Naive B cell (primary cell): ENCODE data around the gene ACTRT2. TPM values are rescaled to one million over a fixed set of nuclear protein-coding genes. Genes with fewer than 3 reads are reported as not detected.

Source experiments
- ATAC-seq, 2 donors: fragments of 150-1000 bp; cut with Tn5 transposase; 2 replicates each; pipeline ENCODE4 v1.10.0; 2021; ENCODE audit warnings: low read depth in 2 of 2, mild to moderate bottlenecking in 2 of 2, moderate library complexity in 2 of 2
- DNase-seq: peaks from one replicate; pipeline ENCODE4 v3.0.0; 2022
- H3K27ac Mint-ChIP-seq, 6 donors: one replicate each; pipeline ENCODE4 v1.8.0; 2020 to 2022; ENCODE audit warnings: mild to moderate bottlenecking in 6 of 6, mixed read lengths in 6 of 6, moderate library complexity in 5 of 6, inconsistent platforms in 2 of 6
- H3K27me3 Mint-ChIP-seq, 3 donors: one replicate each; pipeline ENCODE4 v1.8.0; 2021 to 2022; ENCODE audit warnings: mixed read lengths in 3 of 3, mild to moderate bottlenecking in 1 of 3
- H3K36me3 Mint-ChIP-seq, 2 donors: one replicate each; pipeline ENCODE4 v1.8.0; 2020 to 2022; ENCODE audit warnings: mixed read lengths in 2 of 2, inconsistent platforms in 1 of 2, mild to moderate bottlenecking in 1 of 2
- H3K4me1 Mint-ChIP-seq, 3 donors: one replicate each; pipeline ENCODE4 v1.8.0; 2020 to 2022; ENCODE audit warnings: mixed read lengths in 3 of 3, inconsistent platforms in 1 of 3, mild to moderate bottlenecking in 1 of 3, moderate library complexity in 1 of 3
- H3K4me3 Mint-ChIP-seq, 8 donors: one replicate each; pipeline ENCODE4 v1.8.0; 2020 to 2022; ENCODE audit warnings: mild to moderate bottlenecking in 8 of 8, mixed read lengths in 8 of 8, moderate library complexity in 8 of 8, inconsistent platforms in 2 of 8
- H3K9me3 Mint-ChIP-seq, 7 donors: one replicate each; pipeline ENCODE4 v1.8.0; 2020 to 2022; ENCODE audit warnings: mixed read lengths in 7 of 7, mild to moderate bottlenecking in 5 of 7, inconsistent platforms in 2 of 7, moderate library complexity in 1 of 7
- polyA plus RNA-seq, 6 donors: library from polyadenylated mRNA; unstranded; fragments of 300-500 nt; fragmentation: Illumina TruSeq; gene quantifications; one replicate each; pipeline ENCODE4 v1.2.3, GENCODE V29; 2021; ENCODE audit warnings: low read depth in 6 of 6

The ACTRT2 gene
- polyA plus RNA-seq, 6 donors from 2014 or later: not detected

- ATAC-seq (no peak), DNase-seq (no peak)
- Mint-ChIP-seq H3K36me3 (peaks cover 0 to 7% of the 10 kb centered on the region in 2 donors), H3K9me3 (peaks cover 5 to 21% (median 15%) of the 10 kb centered on the region in 7 donors), H3K4me3 (no peak overlapping the region), H3K27ac (peak overlapping the region in 1 of 6 donors; percentile 63), H3K4me1 (peaks cover 0 to 1% (median 0%) of the 10 kb centered on the region in 3 donors), H3K27me3 (peaks cover 4 to 30% (median 9%) of the 10 kb centered on the region in 3 donors)
Observed at GRCh38 chr1:3002349-3003038, 18.8 kb upstream of the ACTRT2 start.

GRCh38 chr1:3003039-3003940 lies 18.0 kb upstream of the ACTRT2 start:
- no peak for DNase-seq
- peak overlapping the region in 1 of 6 donors; percentile 63 for H3K27ac Mint-ChIP-seq
- ATAC-seq: no peak
- H3K9me3 Mint-ChIP-seq: peaks cover 9 to 26% (median 22%) of the 10 kb centered on the region in 7 donors
- peaks cover 7 to 30% (median 9%) of the 10 kb centered on the region in 3 donors for H3K27me3 Mint-ChIP-seq
- H3K36me3 Mint-ChIP-seq: peaks cover 0 to 7% of the 10 kb centered on the region in 2 donors
- peaks cover 0 to 1% (median 0%) of the 10 kb centered on the region in 3 donors for H3K4me1 Mint-ChIP-seq
- peak overlapping the region in 1 of 8 donors; percentile 35 for H3K4me3 Mint-ChIP-seq

DNA sequence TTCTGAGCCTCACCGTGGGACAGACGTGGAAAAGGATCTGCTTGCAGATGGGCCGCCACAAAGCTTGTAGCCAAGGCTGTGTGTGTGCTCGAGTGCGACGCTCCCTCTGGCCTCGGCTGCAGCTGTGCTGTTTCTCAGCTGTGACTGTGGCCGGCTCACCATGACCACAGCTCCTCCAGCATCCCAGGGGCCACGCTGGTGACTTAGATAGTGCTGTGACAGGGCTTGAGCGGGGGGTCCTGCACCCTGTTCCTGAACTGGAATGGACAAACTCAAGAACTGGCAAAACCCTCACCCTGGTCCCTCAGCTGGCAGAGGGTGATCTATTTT lies 17.4 kb upstream of the ACTRT2 start:
- DNase-seq (no peak), ATAC-seq (no peak)
- Mint-ChIP-seq H3K9me3 (peaks cover 12 to 32% (median 27%) of the 10 kb centered on the region in 7 donors), H3K27me3 (peaks cover 4 to 30% (median 9%) of the 10 kb centered on the region in 3 donors), H3K4me3 (no peak overlapping the region), H3K27ac (peak overlapping the region in 2 of 6 donors; percentile 15 to 34), H3K4me1 (peaks cover 0 to 1% (median 0%) of the 10 kb centered on the region in 3 donors), H3K36me3 (peaks cover 0 to 7% of the 10 kb centered on the region in 2 donors)

DNA sequence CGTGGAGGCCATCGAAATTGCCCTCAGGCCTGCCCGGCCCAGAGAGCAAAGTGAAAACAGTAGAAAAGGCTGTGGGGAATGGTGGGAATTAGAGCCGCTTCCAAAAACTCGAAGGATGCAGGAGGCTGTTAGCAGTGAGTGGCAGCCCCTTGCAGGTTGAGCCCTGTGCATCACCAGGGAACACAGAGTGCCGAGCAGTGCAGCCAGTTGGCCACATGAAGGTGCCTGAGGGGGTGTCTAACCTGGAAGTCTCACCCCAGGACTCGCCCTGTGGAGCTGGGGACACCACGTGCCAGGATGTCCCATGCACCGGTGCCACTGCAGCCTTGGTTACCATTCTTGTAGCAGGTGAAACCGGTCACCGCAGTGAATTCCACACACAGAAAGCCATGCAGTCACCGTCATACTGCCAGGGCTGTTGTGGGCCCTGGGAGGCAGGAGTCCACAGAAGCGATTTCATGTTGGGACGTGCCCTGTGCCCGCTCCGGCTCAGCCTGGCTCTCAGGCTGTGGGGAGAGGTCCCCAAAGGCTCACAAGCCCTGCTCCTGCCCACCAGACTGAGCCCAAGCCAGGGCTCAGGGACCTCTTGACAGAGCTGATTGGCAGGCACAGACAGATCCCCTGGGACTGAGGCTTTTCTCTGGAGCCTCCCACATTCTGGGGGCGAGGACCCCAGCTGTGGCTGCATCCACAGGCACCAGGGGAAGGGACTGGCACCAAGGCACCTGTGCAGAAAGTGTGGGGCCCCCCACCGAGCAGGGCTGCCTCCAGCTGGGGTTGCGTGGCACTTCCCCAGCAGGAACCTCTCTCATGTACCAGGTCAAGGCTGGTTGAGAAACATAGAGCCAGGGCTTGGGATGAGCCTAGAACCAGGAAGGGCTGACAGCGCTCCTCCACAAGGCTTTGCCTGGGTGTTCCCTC lies 16.7 kb upstream of the ACTRT2 start:
- H3K9me3 Mint-ChIP-seq: peaks cover 12 to 34% (median 28%) of the 10 kb centered on the region in 7 donors
- DNase-seq: no peak
- peaks cover 4 to 30% (median 7%) of the 10 kb centered on the region in 3 donors for H3K27me3 Mint-ChIP-seq
- H3K36me3 Mint-ChIP-seq: peaks cover 0 to 7% of the 10 kb centered on the region in 2 donors
- peak overlapping the region in 1 of 6 donors; percentile 15 for H3K27ac Mint-ChIP-seq
- ATAC-seq: no peak
- no peak overlapping the region for H3K4me3 Mint-ChIP-seq
- peaks cover 0 to 1% (median 0%) of the 10 kb centered on the region in 3 donors for H3K4me1 Mint-ChIP-seq

GRCh38 chr1:3005771-3006170 lies 15.5 kb upstream of the ACTRT2 start:
- Mint-ChIP-seq H3K4me3 (no peak overlapping the region), H3K4me1 (peaks cover 0 to 2% (median 0%) of the 10 kb centered on the region in 3 donors), H3K36me3 (peaks cover 0 to 7% of the 10 kb centered on the region in 2 donors), H3K9me3 (peaks cover 12 to 34% (median 28%) of the 10 kb centered on the region in 7 donors), H3K27ac (no peak overlapping the region), H3K27me3 (peaks cover 0 to 21% (median 4%) of the 10 kb centered on the region in 3 donors)
- DNase-seq (no peak), ATAC-seq (no peak)

DNA sequence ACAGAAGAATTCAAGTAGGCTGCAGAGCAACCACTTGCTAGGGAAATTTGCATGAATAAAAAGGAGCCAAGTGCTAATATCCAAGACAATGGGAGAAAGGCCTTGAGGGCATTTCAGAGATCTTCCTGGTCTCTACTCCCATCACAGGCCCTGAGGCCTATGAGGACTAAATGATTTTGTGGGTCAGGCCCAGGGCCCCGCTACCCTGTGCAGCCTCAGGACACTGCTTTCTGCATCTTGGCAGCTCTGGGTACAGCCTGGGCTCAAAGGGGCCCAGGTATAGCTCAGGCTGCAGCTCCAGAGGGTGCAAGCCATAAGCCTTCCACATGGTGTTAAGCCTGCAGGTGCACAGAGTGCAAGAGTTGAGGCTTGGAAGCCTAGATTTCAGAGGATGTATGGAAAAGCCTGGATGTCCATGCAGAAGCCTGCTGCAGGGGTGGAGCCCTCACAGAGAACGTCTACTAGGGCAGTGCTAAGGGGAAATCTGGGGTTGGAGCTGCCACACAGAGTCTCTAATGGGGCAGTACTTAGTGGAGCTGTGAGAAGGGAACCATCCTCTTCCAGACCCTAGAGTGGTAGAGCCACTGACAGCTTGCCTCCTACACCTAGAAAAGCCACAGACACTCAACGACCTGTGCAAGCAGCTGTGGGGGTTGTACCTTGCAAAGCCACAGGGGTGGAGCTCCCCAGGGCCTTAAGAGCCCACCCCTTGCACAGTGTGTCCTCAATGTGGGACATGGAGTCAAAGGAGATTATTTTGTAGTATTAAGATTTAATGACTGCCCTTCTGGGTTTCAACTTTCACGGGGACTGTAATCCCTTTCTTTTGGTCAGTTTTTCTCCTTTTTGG lies 13.7 kb upstream of the ACTRT2 start:
- Mint-ChIP-seq H3K9me3 (peaks cover 12 to 34% (median 28%) of the 10 kb centered on the region in 7 donors), H3K4me3 (peak overlapping the region in 1 of 8 donors; percentile 15), H3K27me3 (peaks cover 4 to 16% (median 7%) of the 10 kb centered on the region in 3 donors), H3K27ac (no peak overlapping the region), H3K4me1 (peaks cover 0 to 6% (median 5%) of the 10 kb centered on the region in 3 donors), H3K36me3 (peaks cover 0 to 7% of the 10 kb centered on the region in 2 donors)
- no peak for ATAC-seq
- DNase-seq: no peak

DNA sequence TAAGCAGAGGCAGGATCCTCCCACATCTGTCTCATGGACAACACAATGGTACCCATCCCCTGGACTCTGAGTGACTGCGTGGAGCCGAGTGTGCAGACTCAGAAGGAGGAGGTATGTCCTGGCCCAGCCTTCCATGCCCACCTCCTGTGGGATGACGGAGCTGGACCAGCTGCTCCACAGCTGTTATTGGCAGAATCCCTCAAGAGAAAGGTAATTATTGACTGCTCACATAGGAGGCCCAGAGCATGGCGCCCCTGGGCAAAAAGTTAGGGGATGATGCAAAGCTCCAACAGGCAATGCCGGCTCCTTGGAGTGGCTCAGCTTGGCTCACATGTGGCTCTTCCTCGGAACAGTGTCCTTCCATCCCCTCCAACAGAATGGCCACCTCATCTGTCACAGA lies 12.2 kb upstream of the ACTRT2 start:
- Mint-ChIP-seq H3K4me1 (peaks cover 5 to 10% (median 9%) of the 10 kb centered on the region in 3 donors), H3K27me3 (peaks cover 4 to 18% (median 9%) of the 10 kb centered on the region in 3 donors), H3K4me3 (no peak overlapping the region), H3K9me3 (peaks cover 12 to 34% (median 28%) of the 10 kb centered on the region in 7 donors), H3K36me3 (peaks cover 0 to 7% of the 10 kb centered on the region in 2 donors), H3K27ac (no peak overlapping the region)
- DNase-seq (no peak), ATAC-seq (no peak)

- Mint-ChIP-seq H3K27me3 (peaks cover 4 to 24% (median 10%) of the 10 kb centered on the region in 3 donors), H3K4me1 (peaks cover 5 to 10% (median 9%) of the 10 kb centered on the region in 3 donors), H3K4me3 (no peak overlapping the region), H3K27ac (no peak overlapping the region), H3K9me3 (peaks cover 12 to 34% (median 28%) of the 10 kb centered on the region in 7 donors), H3K36me3 (peaks cover 0 to 7% of the 10 kb centered on the region in 2 donors)
- DNase-seq (no peak), ATAC-seq (no peak)
Observed at GRCh38 chr1:3009556-3009955, 11.7 kb upstream of the ACTRT2 start.

- Mint-ChIP-seq H3K9me3 (peaks cover 12 to 32% (median 27%) of the 10 kb centered on the region in 7 donors), H3K4me3 (no peak overlapping the region), H3K27ac (no peak overlapping the region), H3K27me3 (peaks cover 4 to 25% (median 10%) of the 10 kb centered on the region in 3 donors), H3K4me1 (peaks cover 5 to 10% (median 9%) of the 10 kb centered on the region in 3 donors), H3K36me3 (peaks cover 0 to 7% of the 10 kb centered on the region in 2 donors)
- ATAC-seq: no peak
- no peak for DNase-seq
Observed at GRCh38 chr1:3011127-3011526, 10.1 kb upstream of the ACTRT2 start.

GRCh38 chr1:3011631-3012455 lies 9.4 kb upstream of the ACTRT2 start:
- no peak for ATAC-seq
- Mint-ChIP-seq H3K4me3 (peak overlapping the region in 2 of 8 donors; percentile 29 to 50), H3K4me1 (peaks cover 5 to 10% (median 9%) of the 10 kb centered on the region in 3 donors), H3K36me3 (peaks cover 0 to 2% of the 10 kb centered on the region in 2 donors), H3K27ac (peak overlapping the region in 1 of 6 donors; percentile 81), H3K27me3 (peaks cover 4 to 25% (median 10%) of the 10 kb centered on the region in 3 donors), H3K9me3 (peaks cover 8 to 26% (median 19%) of the 10 kb centered on the region in 7 donors)
- no peak for DNase-seq
